ENCODE data around the gene TMEM62. TPM values are rescaled to one million over a fixed set of nuclear protein-coding genes. Genes with fewer than 3 reads are reported as not detected.
"Not testable (repeated sequence)": the region's sequence is repeated elsewhere in the genome, so short reads cannot be mapped to it uniquely, and the experiment has no call there.

TMEM62 gene
- total RNA-seq, 3 donors from 2014 or later, result 43.2 to 61.6 (median 59.4) TPM

GRCh38 chr15:43165801-43166325, 32.5 kb downstream of the TMEM62 start:
- Histone ChIP-seq H3K27ac (no peak overlapping the region), H3K36me3 (no peaks in the 10 kb centered on the region)

GRCh38 chr15:43167261-43167660, 33.9 kb downstream of the TMEM62 start:
- H3K9me3 ChIP-seq; H3K27me3 ChIP-seq; intact Hi-C loops (cut with DNase I; ENCODE audit: low total_unique reads); DNase-seq (ENCODE audit: low spot score in 2 of 2); H3K36me3 ChIP-seq; H3K4me3 ChIP-seq: not testable (repeated sequence)
- peaks cover 0 to 11% of the 10 kb centered on the region in 2 donors for H3K4me1 ChIP-seq
- peak overlapping the region; percentile 6 to 85 for H3K27ac ChIP-seq

More at GRCh38 chr15:43165801-43166325, 32.5 kb downstream of the TMEM62 start:
- no peak for TF ChIP-seq POLR2AphosphoS5 (IDR thresholded peaks at IDR 0.05)
- no peak for DNase-seq (ENCODE audit: low spot score in 2 of 2)
- peaks cover 0 to 11% of the 10 kb centered on the region in 2 donors for H3K4me1 ChIP-seq
- H3K4me3 ChIP-seq, result no peak overlapping the region
- H3K9me3 ChIP-seq, result no peaks in the 10 kb centered on the region
- H3K27me3 ChIP-seq, result no peaks in the 10 kb centered on the region
- intact Hi-C loops (cut with DNase I; ENCODE audit: low total_unique reads), result no loop called here

- no peaks in the 10 kb centered on the region for H3K9me3 ChIP-seq
- H3K36me3 ChIP-seq, result no peaks in the 10 kb centered on the region
- H3K27ac ChIP-seq, result peak overlapping the region; percentile 85 to 87
- no peak overlapping the region for H3K4me3 ChIP-seq
- TF ChIP-seq POLR2A (IDR thresholded peaks at IDR 0.05) (no peak), POLR2AphosphoS5 (IDR thresholded peaks at IDR 0.05) (peak in 2 of 3 donors; percentile 12 to 49), CTCF (IDR thresholded peaks at IDR 0.05) (peak in 2 of 3 donors; percentile 9 to 39)
- peaks cover 0 to 11% of the 10 kb centered on the region in 2 donors for H3K4me1 ChIP-seq
- DNase-seq (ENCODE audit: low spot score in 2 of 2), result peak in 1 of 2 donors; percentile 87
- no peaks in the 10 kb centered on the region for H3K27me3 ChIP-seq
- intact Hi-C loops (cut with DNase I; ENCODE audit: low total_unique reads), result no loop called here
Measured at GRCh38 chr15:43168192-43169107, 35.1 kb downstream of the TMEM62 start.

- H3K4me3 ChIP-seq, result no peak overlapping the region
- no peak for TF ChIP-seq CTCF (IDR thresholded peaks at IDR 0.05)
- no peak for TF ChIP-seq POLR2AphosphoS5 (IDR thresholded peaks at IDR 0.05)
- TF ChIP-seq POLR2A (IDR thresholded peaks at IDR 0.05), result no peak
- H3K27me3 ChIP-seq, result no peaks in the 10 kb centered on the region
- H3K36me3 ChIP-seq, result no peaks in the 10 kb centered on the region
- peaks cover 0 to 11% of the 10 kb centered on the region in 2 donors for H3K4me1 ChIP-seq
- peak overlapping the region in 1 of 2 donors; percentile 85 for H3K27ac ChIP-seq
- DNase-seq (ENCODE audit: low spot score in 2 of 2), result no peak
- H3K9me3 ChIP-seq, result no peaks in the 10 kb centered on the region
- intact Hi-C loops (cut with DNase I; ENCODE audit: low total_unique reads), result no loop called here
Measured at GRCh38 chr15:43169888-43170287, 36.5 kb downstream of the TMEM62 start.

- intact Hi-C loops (cut with DNase I; ENCODE audit: low total_unique reads); H3K27me3 ChIP-seq; DNase-seq (ENCODE audit: low spot score in 2 of 2); H3K4me1 ChIP-seq; H3K4me3 ChIP-seq; H3K27ac ChIP-seq; H3K36me3 ChIP-seq; H3K9me3 ChIP-seq: not testable (repeated sequence)
Measured at GRCh38 chr15:43175656-43176309, 42.4 kb downstream of the TMEM62 start.

GRCh38 chr15:43177147-43177546, 43.8 kb downstream of the TMEM62 start:
- H3K4me3 ChIP-seq; H3K27ac ChIP-seq; H3K27me3 ChIP-seq; H3K4me1 ChIP-seq; H3K9me3 ChIP-seq; H3K36me3 ChIP-seq; intact Hi-C loops (cut with DNase I; ENCODE audit: low total_unique reads); DNase-seq (ENCODE audit: low spot score in 2 of 2): not testable (repeated sequence)

- TF ChIP-seq POLR2A (IDR thresholded peaks at IDR 0.05) (no peak), POLR2AphosphoS5 (IDR thresholded peaks at IDR 0.05) (no peak), CTCF (IDR thresholded peaks at IDR 0.05) (no peak)
- Histone ChIP-seq H3K27me3 (no peaks in the 10 kb centered on the region), H3K9me3 (no peaks in the 10 kb centered on the region), H3K4me3 (no peak overlapping the region), H3K4me1 (peaks cover 2 to 13% of the 10 kb centered on the region in 2 donors), H3K27ac (no peak overlapping the region), H3K36me3 (no peaks in the 10 kb centered on the region)
- DNase-seq (ENCODE audit: low spot score in 2 of 2), result no peak
- intact Hi-C loops (cut with DNase I; ENCODE audit: low total_unique reads), result no loop called here
Measured at GRCh38 chr15:43183270-43183669, 49.9 kb downstream of the TMEM62 start.
